Glutamatergic neuron (in vitro differentiated cells): ENCODE data around the gene COL12A1. TPM values are rescaled to one million over a fixed set of nuclear protein-coding genes. Genes with fewer than 3 reads are reported as not detected.

Experiments used
- DNase-seq: peaks from one replicate; pipeline ENCODE4 v3.0.0; 2022
- H3K27ac Mint-ChIP-seq: one replicate; pipeline ENCODE4 v1.8.0; 2020; ENCODE audit warnings: mild to moderate bottlenecking, mixed read lengths, inconsistent platforms; ENCODE audit not compliant: unreplicated experiment
- H3K27me3 Mint-ChIP-seq: one replicate; pipeline ENCODE4 v1.8.0; 2020; ENCODE audit warnings: mild to moderate bottlenecking, moderate library complexity, mixed read lengths, inconsistent platforms; ENCODE audit not compliant: unreplicated experiment
- H3K36me3 Mint-ChIP-seq: one replicate; pipeline ENCODE4 v1.8.0; 2020; ENCODE audit warnings: mild to moderate bottlenecking, mixed read lengths, inconsistent platforms; ENCODE audit not compliant: unreplicated experiment
- H3K4me1 Mint-ChIP-seq: one replicate; pipeline ENCODE4 v1.8.0; 2020; ENCODE audit warnings: mild to moderate bottlenecking, low read depth, mixed read lengths, inconsistent platforms; ENCODE audit not compliant: unreplicated experiment
- H3K4me3 Mint-ChIP-seq: one replicate; pipeline ENCODE4 v1.8.0; 2020; ENCODE audit warnings: mild to moderate bottlenecking, mixed read lengths, inconsistent platforms; ENCODE audit not compliant: unreplicated experiment
- H3K9me3 Mint-ChIP-seq: one replicate; pipeline ENCODE4 v1.8.0; 2020; ENCODE audit warnings: mild to moderate bottlenecking, moderate library complexity, mixed read lengths, inconsistent platforms; ENCODE audit not compliant: unreplicated experiment
- total RNA-seq: library from RNA; stranded (reverse); fragmentation: NEBNext Ultra II Directional; extraction: Animal tissue kit (Norgen Biotek cat#: 25700); gene quantifications from one replicate; pipeline ENCODE4 v1.2.1, GENCODE V29; 2021; ENCODE audit not compliant: unreplicated experiment
- TF ChIP-seq, protein P1 (sequence below): fragments of 200-600 bp; sonication (generic); IDR thresholded peaks from one replicate; pipeline ENCODE4 v1.5.0; 2021; ENCODE audit not compliant: partially characterized antibody, unreplicated experiment

The COL12A1 gene
- total RNA-seq, 1 donor from 2014 or later: 2.4 TPM

- TF ChIP-seq, protein P1, sequence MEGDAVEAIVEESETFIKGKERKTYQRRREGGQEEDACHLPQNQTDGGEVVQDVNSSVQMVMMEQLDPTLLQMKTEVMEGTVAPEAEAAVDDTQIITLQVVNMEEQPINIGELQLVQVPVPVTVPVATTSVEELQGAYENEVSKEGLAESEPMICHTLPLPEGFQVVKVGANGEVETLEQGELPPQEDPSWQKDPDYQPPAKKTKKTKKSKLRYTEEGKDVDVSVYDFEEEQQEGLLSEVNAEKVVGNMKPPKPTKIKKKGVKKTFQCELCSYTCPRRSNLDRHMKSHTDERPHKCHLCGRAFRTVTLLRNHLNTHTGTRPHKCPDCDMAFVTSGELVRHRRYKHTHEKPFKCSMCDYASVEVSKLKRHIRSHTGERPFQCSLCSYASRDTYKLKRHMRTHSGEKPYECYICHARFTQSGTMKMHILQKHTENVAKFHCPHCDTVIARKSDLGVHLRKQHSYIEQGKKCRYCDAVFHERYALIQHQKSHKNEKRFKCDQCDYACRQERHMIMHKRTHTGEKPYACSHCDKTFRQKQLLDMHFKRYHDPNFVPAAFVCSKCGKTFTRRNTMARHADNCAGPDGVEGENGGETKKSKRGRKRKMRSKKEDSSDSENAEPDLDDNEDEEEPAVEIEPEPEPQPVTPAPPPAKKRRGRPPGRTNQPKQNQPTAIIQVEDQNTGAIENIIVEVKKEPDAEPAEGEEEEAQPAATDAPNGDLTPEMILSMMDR: no peak
- Mint-ChIP-seq H3K9me3 (no peaks in the 10 kb centered on the region), H3K27me3 (no peaks in the 10 kb centered on the region), H3K36me3 (no peaks in the 10 kb centered on the region), H3K4me3 (no peak overlapping the region), H3K4me1 (no peaks in the 10 kb centered on the region), H3K27ac (no peak overlapping the region)
- DNase-seq: no peak
Measured at GRCh38 chr6:75183099-75183541, 22.7 kb downstream of the COL12A1 start.

DNA sequence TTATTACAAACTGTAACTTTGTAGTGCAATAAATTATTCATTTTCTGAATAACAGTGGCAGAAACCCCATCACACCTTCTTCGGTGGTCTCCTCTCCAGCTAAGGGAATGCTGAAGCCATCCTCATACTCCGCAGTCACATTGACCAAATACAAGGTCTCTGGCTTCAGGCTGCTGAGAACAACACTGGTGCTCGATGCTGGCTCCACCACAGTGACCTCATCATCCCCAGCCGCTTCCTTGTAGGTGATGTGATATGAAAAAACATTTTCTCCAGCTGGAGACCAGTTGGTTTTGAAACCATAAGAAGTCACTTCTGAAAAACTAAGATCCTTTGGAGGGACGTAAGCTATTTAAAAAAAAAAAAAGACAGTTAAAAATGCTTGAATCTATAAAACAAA lies 25.0 kb downstream of the COL12A1 start:
- TF ChIP-seq, protein P1: no peak
- Mint-ChIP-seq H3K27me3 (no peaks in the 10 kb centered on the region), H3K36me3 (no peaks in the 10 kb centered on the region), H3K9me3 (no peaks in the 10 kb centered on the region), H3K4me1 (no peaks in the 10 kb centered on the region), H3K4me3 (no peak overlapping the region), H3K27ac (no peak overlapping the region)
- no peak for DNase-seq

DNA sequence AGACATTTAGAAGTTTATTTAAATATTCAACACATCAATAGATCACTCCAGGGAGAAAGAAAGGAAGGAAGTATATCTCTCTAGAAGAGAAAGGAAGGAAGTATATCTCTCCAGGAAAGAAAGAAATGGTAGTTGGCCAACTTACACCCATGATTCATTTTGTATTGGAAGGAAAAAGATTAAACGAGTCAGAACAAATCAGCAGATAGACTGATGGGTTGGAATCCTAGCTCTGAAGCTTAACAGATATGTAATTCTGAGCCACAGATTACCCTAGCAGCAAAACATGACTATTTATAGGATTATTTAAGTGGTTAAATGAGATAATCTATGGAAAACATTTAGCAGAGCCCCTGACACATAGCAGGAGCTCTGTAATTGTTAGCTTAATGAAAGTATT lies 27.1 kb downstream of the COL12A1 start:
- TF ChIP-seq, protein P1: no peak
- Mint-ChIP-seq H3K9me3 (no peaks in the 10 kb centered on the region), H3K27ac (no peak overlapping the region), H3K4me1 (no peaks in the 10 kb centered on the region), H3K36me3 (no peaks in the 10 kb centered on the region), H3K27me3 (no peaks in the 10 kb centered on the region), H3K4me3 (no peak overlapping the region)
- no peak for DNase-seq

DNA sequence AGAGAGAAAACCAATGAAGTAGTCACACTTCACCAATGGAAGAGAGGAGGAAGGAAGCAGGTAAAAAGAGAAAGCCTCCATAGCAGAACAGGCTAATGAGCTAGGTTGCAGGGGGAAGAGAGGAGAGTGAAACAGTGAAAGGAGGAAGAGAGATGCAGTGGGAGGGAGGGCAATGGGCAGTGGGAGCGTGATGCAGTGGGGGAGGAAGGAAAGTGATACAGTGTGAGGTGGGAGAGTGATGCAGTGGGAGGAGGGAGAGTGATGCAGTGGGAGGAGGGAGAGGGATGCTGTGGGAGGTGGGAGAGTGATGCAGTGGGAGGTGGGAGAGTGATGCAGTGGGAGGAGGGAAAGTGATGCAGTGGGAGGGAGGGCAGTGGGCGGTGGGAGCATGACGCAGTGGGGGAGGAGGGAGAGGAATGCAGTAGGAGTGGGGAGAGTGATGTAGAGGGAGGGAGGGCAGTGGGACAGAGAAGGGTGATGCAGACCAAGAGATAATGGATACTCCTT lies 29.7 kb downstream of the COL12A1 start:
- Mint-ChIP-seq H3K27me3 (no peaks in the 10 kb centered on the region), H3K9me3 (no peaks in the 10 kb centered on the region), H3K4me3 (no peak overlapping the region), H3K4me1 (no peaks in the 10 kb centered on the region), H3K27ac (no peak overlapping the region), H3K36me3 (no peaks in the 10 kb centered on the region)
- TF ChIP-seq, protein P1: no peak
- no peak for DNase-seq

DNA sequence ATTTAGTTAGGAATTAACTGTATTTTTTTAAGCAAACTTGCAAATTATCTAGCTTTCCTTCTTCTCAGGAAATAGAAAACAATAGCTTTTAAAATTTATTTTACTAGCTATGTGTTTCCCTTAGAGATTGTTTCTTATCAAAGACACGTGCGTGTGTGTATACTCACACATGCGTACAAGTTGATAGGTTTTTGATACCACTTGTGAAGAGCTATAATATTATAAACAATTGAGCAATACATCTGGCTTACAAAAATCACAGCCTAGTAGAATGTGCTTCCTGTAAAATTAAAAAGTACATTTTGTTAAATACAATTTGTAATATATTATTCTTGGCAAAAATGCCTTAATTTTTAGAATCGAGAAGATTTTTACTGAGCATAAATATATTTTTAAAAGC lies 33.9 kb downstream of the COL12A1 start:
- Mint-ChIP-seq H3K27me3 (no peaks in the 10 kb centered on the region), H3K4me3 (no peak overlapping the region), H3K27ac (no peak overlapping the region), H3K4me1 (peaks cover 3% of the 10 kb centered on the region), H3K36me3 (no peaks in the 10 kb centered on the region), H3K9me3 (no peaks in the 10 kb centered on the region)
- DNase-seq: no peak
- TF ChIP-seq, protein P1: no peak
